Stimulated activated CD4-positive, alpha-beta T cell treated with anti-CD3 and anti-CD28 coated beads, Interleukin-12 subunit alpha, Interleukin-12 subunit beta, amount 100 ng/mL, for 48 hours (primary cell): Measurements from ENCODE around the gene VSTM4.

Source experiments
- DNase-seq, 3 donors: peaks; one replicate each; pipeline ENCODE4 v3.0.0-alpha.2; 2020; ENCODE audit warnings: low read depth in 2 of 3, low spot score in 1 of 3

VSTM4 gene

DNA sequence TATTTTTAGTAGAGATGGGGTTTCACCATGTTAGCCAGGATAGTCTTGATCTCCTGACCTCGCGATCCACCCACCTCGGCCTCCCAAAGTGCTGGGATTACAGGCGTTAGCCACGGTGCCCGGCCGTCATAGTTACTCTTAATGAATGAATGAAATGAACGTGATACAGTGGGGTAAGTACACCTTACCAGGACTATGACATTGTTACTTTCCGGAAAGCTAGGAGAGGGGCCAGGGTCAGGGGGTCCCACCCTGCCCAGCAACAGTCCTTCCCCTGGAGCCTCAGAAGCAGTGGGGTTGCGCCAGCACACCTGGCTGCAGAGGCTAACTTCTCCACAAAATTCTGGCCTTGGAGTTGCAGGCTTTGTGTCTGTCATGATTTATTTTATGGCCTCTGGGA lies 21.4 kb downstream of the VSTM4 start:
- no peak for DNase-seq

DNA sequence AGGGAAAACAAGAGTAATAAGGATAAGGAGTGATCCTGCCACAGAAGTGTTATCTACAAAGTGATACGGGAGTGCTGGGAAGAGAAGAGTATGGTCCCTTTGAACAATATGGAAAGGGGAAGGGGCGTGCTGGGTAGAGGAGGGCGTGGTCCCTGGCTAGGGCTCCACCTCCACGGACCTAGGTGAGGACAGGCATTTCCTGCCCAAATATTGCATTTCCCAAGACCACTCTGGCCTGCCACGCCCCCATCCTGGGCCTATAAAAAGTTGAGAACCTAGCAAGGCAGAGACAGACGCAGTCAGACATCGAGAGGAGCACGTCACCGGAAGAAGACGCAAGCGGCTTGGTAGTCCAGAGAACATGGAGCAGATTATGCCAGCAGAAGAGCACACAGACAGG lies 22.8 kb downstream of the VSTM4 start:
- no peak for DNase-seq

DNA sequence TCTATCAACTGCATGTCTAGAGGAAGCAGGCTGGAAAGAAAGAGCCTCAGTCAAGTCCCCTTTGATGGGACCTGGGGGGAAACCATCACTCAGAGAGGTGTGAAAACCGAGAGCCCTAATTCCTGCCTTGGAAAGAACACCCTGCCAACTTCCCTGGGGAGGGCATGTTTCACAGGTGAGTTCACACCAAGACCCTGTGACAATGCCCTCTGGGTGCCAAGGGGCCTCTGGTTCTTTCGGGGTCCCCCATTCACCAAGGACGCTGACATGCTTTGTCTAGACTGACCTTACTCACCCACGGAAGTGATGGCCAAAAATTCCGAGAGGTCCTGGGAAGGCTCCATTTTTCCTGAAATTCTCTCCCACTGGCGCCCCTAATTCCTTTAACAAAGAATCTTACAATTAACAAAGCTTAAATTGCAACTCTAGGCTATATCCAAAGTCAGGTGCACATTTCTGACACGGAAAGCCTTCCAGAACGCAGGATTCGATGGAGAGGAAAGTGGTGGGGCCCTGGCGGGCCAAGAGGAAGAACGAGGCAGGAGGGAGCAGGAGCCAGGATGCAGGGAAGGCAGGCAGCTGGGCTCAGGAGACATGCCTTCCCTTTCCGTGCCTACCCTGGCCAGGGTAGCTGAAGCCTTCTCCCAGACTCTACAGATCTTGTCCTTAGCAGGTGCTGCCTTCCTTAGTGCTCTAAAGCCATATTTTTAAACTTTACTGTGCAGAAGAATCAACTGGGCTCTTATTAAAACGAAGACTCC lies 23.7 kb downstream of the VSTM4 start:
- no peak for DNase-seq

DNA sequence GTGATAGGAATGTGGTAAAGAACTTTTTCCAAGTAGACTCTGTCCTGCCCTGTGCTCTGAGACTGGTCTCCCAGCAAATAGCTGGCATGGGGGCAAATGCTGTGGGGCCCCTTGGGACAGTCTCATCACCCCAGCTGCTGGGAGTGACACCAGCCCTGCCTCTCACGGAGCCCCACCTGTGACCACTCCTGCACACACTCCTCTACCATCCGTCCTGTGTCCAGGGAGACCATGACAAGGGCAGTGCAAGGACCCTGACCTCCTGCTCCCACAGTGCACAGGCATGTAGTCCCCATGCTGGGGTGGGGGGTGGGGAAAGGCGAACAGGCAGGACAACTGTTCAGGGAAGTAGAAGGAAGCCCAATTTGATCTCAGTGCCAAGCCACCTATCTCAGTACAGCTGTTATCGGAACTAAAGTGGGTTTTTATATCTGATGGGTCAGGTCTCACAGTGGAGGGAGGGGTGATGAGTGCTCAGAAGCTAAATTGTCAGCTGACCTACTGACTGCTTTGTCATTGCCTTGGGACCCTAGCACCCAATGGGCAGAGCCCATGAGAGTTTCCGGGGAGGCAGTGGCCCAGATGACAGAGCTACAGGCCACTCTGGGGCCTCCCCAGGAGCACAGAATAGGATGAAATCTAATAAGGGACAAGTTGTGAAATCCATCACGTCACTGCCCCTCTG lies 24.5 kb downstream of the VSTM4 start:
- no peak for DNase-seq

DNA sequence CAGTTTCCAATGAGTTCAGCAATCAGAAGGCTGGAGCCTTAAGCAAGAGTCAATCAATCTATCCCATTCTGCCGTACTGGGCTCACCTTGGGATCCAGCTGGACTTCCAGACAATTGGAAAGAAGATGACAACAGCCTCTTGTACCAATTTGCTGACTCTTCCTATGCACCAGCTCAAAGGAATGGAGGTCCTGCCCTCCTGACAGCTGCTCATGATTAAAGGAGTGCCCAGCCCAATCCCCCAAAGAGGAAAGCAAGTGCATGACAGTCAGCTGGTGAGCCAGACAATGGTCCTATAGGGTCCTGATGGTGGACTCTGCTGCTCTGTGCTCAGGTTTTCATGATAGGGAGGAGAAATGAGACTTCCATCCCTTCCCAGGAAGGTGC lies 25.1 kb downstream of the VSTM4 start:
- no peak for DNase-seq

DNA sequence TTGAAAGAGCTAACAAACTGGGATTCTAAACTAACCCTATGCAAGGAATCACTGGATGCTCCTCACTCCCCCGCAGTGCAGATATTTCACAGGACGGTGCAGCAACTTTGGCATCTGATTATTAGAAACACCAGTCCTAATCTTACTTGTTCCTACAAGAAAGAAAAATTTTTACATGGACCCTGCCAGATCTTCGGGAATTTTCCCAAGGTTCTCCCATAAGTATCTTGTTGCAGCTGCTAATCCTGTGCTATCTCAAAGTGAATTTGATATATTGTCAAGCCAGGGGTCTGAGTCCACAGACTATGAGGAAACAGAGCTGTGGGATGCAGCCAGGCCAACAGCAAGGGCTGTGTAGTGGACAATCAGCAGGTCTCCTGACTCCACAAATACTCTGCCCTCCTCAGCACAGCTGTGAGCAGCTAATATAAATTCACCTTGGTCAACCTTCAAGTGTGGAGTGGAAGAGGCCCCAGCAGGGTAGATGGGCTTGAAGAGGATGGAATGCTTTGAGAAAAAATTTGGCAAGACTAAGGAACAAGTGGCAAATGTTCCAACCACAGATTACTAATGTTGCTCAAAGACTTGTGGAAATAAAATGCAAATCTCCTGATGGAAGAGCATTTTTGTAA lies 25.6 kb downstream of the VSTM4 start:
- DNase-seq, result no peak

DNA sequence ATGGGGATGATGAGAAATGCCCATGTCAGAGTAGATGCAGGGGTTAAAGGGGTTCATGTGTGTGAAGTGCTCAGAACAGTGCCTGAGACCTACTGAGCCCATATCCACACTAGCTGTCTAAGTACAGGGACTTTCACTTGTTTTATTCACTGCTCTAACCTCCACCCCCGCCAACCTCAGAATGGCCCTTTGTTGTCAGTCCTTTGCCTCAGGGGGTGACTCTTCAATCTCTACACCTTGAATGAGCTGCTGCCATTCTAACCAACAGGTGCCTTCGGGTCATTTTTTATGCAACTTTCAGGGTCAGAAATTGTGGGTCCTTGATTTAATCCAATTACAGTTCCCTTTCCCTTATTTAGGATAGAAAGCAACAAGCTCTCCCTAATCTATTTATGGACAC lies 26.2 kb downstream of the VSTM4 start:
- DNase-seq, result no peak

DNA sequence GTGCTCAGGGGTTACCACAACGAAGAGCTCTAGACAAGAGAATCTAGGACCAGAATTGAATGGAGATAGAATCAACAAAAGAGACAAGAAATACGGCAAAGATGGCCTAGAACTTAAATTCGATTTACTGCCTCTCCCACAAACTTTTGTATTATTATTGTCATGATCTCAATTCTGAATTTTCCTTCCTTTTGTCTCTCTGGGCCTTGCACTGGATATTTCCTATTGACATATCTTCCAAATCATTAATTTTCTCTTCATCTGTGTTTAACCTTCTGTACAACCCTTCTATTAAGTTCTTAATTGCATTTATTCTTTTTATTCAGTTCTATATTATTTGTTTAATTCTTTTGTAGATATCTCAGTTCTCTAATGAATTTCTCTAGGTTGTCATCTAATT lies 28.4 kb downstream of the VSTM4 start:
- no peak for DNase-seq

DNA sequence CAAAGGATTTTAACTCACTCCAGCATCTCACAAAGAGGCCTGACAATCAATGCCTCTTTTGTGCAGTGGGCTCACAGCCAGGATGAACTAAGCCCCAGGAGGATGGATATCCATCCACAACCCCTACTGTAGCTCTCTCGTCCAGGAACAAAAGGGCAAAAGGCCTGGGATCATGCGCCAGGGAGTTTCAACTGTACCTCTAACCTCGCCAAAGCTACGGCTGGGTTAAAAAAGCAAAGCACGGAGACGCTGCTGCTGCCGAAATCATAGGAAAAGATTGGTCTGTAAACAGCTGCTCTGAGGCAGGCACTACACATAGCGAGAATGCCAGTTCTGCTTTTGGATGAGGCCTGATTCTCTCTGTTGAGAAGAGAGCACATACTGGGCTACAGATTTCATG lies 32.1 kb downstream of the VSTM4 start:
- DNase-seq, result no peak

DNA sequence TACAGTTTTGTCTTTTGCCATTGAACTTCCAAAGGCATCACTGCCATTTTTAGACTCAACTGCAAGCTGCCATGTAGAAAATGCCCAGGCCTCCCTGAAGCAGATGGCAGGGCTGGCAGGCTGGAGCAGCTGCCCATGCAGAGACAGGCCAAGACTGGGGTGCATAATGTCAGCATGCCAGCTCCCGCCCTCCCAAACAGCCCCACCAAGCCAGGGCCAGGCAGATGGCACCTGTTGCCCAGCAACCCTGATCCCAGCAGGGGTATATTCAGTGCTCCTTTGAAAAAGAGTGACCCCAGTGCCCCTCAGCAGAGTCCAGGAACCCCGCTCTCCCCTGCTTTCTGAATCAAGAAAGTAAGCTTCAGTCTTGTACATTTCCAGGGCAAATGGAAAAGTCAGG lies 32.6 kb downstream of the VSTM4 start:
- DNase-seq, result no peak

DNA sequence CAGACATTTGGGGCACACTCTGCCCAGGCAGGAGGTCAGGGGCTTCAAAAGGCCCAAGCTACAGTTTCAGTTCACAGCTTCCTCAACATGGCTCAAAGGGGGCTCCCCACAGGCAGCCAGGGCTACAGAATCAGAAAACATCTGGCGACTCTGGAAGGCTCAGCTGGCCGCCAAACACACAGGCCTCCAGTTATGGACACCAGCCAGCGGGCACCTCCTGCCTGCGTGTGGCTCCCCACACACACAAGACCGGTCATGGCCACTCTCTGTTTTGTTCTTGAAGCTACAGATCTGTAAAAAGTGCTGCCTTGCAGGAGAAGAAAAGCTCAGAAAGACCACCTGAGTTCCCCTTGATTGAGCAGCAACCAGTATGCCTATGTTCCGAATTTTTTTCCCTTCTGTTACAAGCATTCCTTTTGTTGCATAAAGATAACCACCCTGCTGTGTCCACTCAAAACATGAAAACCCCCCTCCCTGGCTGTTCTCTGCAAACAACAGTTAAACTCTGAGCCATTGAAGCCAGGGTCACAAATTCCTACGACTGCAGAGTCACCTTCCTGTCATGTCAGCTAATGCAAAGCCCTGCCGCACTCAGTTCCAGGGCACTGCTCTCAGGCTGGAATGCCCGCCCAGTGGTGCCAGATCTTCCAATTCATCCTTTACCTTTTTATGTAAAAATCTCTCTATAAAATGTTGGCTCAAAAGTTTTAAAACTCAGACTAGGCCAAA lies 33.6 kb downstream of the VSTM4 start:
- DNase-seq, result no peak

DNA sequence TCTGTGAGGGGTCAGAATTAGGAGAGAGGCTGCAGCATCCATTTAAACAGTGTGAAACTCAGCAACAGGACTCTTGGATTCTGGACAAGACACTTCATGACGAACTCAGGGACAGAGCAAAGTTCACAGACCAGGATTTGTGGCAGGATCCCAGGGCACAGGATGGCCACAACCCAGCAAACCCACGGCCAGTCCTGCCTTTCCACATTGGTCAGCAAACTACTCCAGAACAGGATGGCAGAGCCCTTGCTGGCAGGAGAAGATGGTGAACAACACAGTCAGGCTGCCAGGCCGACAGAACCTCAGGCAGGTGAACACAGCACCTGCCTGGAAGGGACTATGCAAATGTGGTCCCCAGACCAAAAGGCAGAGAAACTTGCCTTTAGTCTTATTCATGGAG lies 34.4 kb downstream of the VSTM4 start:
- no peak for DNase-seq

DNA sequence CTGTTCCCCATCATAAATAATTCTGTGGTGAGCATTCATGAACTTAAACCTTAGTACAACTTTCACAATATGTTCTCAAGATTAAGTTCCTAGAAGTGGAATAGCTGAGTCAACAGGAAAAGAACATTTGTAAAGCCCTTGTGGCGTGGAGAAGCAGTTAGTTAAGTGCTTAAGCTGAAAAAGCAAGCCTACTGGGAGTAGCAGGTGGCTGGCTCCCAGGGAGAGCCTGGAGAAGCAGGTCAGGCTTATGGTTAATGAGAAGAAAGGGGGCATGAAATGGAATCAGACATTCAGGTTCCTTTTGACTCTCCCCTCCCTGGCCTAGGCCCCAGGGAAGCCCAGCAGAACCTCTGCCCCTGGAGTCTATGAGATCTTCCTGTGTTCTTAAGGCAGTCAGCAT lies 35.3 kb downstream of the VSTM4 start:
- no peak for DNase-seq

DNA sequence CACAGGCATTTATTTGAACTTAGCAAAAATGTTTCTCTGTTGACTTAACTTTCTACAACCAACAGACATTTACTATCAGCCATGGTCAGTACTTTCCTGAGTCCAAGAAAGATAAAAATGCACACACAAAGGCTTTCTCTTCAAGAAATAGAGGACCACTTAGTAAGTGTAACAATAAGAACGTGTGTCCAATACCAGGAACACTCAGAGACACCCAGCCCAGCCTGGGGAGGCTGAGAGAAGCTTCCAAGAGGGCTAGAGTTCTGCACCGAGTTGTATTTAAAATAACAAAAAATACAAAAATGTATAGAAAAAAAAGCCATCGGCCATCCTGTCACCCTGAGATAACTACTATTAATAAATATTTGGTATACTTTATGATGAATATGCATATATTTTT lies 35.8 kb downstream of the VSTM4 start:
- no peak for DNase-seq

DNA sequence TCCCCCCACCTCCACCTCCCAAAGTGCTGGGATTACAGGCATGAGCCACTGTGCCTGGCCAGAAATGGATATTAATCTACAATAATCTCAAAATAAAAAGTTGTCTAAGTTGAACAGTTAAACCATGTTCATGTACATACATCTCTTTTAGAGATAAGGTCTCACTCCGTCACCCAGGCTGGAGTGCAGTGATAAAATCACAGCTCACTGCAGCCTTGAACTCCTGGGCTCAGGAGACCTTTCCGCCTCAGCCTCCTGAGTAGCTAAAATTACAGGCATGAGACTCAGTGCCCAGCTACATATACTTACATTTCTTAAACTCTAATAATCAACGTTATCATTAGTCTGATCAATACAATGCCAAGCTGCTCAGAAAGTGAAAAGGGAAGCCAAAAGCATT lies 36.2 kb downstream of the VSTM4 start:
- no peak for DNase-seq

DNA sequence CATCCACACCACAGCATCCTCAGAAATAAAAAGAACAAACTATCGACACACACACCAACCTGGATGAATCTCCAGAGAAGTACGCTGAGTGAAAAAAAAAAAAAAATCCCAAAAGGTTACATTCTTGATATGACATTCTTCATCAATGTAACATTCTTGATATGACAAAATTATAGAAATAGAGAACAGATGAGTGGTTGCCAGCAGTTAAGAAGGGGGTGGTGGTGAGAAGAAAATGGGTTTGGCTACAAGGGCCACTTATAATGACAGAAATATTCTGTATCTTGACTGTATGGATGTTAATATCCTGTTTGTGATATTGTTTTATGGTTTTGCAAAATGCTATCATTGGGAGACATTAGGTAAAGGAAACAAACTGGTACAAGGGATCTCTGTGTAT lies 36.9 kb downstream of the VSTM4 start:
- no peak for DNase-seq

DNA sequence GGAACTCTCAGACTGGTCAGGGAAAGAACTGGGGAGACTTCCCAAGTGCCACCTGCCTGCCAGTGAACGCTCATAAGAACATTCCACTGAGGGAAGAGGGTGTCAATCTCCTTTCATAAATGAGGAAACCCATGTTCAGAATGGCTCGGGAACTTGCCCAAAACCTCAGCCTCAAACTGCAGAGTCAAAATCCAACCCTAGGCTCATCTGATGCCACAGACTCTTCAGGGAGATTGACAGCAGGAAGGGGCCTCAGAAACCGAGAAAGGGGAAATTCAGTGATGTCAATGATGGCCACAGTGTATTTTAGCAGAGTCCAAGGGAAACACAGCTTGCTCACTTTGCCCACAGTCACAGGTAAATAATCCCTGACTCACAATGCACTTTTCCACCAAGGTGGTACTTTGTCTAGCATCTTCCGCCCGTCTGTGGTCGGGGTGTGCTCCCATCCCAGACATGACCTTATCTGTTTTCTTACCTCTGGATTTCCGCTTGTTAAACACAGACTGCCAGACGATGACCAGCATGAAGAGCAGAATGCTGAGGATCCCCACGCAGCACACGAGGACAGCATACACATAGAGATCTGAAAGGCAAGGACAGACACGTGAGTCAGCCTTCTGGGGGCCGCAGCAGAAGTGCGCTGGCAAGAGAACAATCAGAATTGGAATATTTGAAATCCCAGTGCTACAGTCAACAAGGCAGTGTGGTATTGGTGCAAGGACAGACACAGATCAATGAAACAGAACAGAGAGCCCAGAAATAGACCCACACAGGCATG lies 38.4 kb downstream of the VSTM4 start:
- peak; percentile 1 to 7 (median 3) for DNase-seq

DNA sequence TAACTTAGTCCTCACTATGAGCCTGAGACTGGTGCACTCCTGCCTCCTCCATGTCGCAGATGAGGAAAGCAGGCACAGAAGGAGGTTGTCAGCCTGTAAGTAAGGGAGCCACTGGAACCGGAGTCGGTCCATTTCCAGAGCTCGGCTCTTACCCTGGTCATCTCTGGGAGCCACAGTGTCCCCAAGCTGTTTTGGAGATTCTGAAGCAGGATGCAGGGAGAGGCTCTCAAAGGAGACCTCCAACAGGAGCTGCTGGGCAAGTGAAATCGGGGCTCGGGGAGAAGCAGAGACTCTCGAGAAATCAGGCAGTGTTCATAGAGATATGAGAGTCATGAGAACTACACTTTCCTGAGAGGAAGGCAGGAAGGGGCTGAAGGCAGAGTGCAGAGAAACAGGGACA lies 39.0 kb downstream of the VSTM4 start:
- no peak for DNase-seq

DNA sequence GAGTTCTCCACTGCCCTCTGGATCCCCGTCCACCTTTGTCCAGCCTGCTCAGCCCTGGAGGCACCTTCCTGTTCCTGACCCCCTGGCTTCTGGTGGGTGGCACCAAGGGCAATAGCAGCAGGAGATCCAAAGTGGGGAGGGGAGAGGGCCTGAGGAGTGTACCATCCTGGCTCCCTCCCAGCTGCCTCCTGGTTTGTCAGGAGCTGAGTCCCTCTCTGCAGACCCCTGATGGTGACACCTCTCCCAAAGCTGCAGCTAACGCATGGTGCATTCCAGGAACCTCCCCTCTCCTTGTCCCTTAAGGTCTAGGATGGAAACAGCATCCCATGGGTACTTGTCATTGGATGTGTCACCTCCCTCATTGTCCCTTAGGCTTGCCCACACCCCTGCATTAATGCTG lies 39.6 kb downstream of the VSTM4 start:
- DNase-seq, result no peak

DNA sequence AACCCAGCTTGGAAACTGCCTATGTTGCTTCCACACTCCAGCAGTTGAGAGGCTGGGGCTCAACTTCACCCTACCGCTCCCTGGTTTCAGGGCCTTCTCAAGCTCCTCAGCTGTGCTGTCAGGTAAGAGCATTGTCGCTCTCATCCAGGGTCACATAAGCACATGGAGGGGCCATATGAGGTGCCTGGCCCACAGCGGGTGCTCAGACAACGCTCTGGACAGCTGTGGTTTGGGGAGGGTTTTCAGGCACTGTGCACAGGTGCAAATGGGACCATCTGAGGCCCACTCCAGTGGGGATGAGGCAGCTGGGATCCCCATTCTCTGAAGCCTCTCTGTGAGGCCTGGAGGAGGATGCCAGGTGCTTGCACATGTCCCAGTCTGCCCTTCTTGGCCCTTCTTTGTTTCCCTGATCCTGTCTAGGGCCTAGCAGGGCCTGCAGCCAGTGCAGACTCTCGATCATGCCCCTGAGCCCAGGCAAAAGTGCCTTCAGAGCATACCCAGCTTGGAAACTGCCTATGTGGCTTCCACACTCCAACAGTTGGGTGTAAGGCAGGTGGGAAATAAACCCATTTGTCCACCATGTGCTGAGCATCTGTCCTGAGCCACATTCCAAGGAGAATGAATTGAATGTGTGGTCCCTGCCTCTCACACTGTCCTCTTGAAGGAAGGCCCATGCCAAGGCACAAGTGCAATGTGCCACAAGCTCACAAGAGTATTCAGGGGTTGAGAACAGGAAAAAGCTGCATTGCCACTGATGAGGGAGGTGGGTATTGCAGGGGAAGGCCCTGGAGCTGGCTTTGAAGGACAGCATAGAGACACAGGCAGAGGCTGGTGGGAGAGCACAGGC lies 40.3 kb downstream of the VSTM4 start:
- no peak for DNase-seq
